Hepatocyte (in vitro differentiated cells): Measurements from ENCODE around the gene SLC6A7.

Source experiments
- CTCF ChIP-seq: fragments of 200-600 bp; sonication (generic); IDR thresholded peaks from 2 replicates; pipeline ENCODE4 v1.5.1; 2016; ENCODE audit warnings: antibody characterized with exemption, mild to moderate bottlenecking; ENCODE audit not compliant: poor library complexity
- EZH2 ChIP-seq: fragments of 200-600 bp; sonication (generic); IDR thresholded peaks from 2 replicates; pipeline ENCODE4 v1.6.1; 2016; ENCODE audit warnings: antibody characterized with exemption, mild to moderate bottlenecking, borderline replicate concordance

- TF ChIP-seq CTCF (no peak), EZH2 (no peak)
Observed at GRCh38 chr5:150252489-150252888, 62.6 kb downstream of the SLC6A7 start.
